ENCODE measurements around the gene PDXK. TPM values are rescaled to one million over a fixed set of nuclear protein-coding genes. Genes with fewer than 3 reads are reported as not detected.

PDXK gene
- total RNA-seq: 120 and 146 TPM in 2 replicates

GRCh38 chr21:43718872-43719747 lies at the start of gene PDXK:
Gene PDXK, plus strand, starts transcription at chr21:43719129. Its CDS starts 166 bp downstream, at chr21:43719295.

GRCh38 chr21:43775795-43776430 lies 57.0 kb downstream of the PDXK start, which contains the start of gene CSTB:
Gene CSTB, minus strand, starts transcription at chr21:43776308. Its CDS starts 39 bp downstream, at chr21:43776269.

GRCh38 chr21:43789276-43790009 lies 70.5 kb downstream of the PDXK start, which contains the start of gene RRP1:
Gene RRP1, plus strand, starts transcription at chr21:43789577. Its CDS starts 53 bp downstream, at chr21:43789630.

Other genes with a start within 250 kb of the PDXK start
- gene HSF2BP, start 59.6 kb upstream of the PDXK start, total RNA-seq: 1.2 and 1.6 TPM in 2 replicates
- gene RRP1B, start 59.6 kb upstream of the PDXK start, total RNA-seq: 19.3 and 22.2 TPM in 2 replicates
- 7.7 and 14.6 TPM in 2 replicates for gene CSTB, start 57.2 kb downstream of the PDXK start, total RNA-seq
- 15.1 and 19.5 TPM in 2 replicates for gene RRP1, start 70.4 kb downstream of the PDXK start, total RNA-seq
- 61.7 and 67.3 TPM in 2 replicates for gene AGPAT3, start 146.1 kb downstream of the PDXK start, total RNA-seq